Caco-2 (cell line): ENCODE measurements around the gene NPSR1. TPM values are rescaled to one million over a fixed set of nuclear protein-coding genes. Genes with fewer than 3 reads are reported as not detected.

Experiments
- BruUV-seq: library from RNA; stranded (reverse); fragments of 400-500 nt; replicated peaks from 2 replicates; lab custom pipeline; 2021; lab: Mats Ljungman, UMichigan
- CTCF ChIA-PET: fragments of 300-600 bp; sonication (Branson Sonifier 250); formaldehyde crosslinking; loops from one replicate; lab custom pipeline; 2022; ENCODE audit warnings: antibody characterized with exemption; lab: Charles Lee
- POLR2A ChIA-PET: fragments of 300-600 bp; sonication (Branson Sonifier 250); formaldehyde crosslinking; loops from one replicate; lab custom pipeline; 2022; ENCODE audit warnings: antibody characterized with exemption; lab: Charles Lee
- DNase-seq, 2 experiments: peaks; one replicate each; pipeline versions ENCODE4 v3.0.0 to v3.0.0-alpha.2; 2020 to 2022
- H3K27me3 ChIP-seq: replicated peaks from 2 replicates; pipeline ENCODE4 v1.6.0; 2011; ENCODE audit warnings: low read length; ENCODE audit not compliant: control insufficient read depth, insufficient read depth
- H3K36me3 ChIP-seq: 2 replicates; pipeline ENCODE4 v1.5.1; 2011; ENCODE audit warnings: low read length; ENCODE audit not compliant: control insufficient read depth, insufficient read depth
- H3K4me1 ChIP-seq: fragments of 250-450 bp; sonication (Bioruptor Pico); 2 replicates; pipeline ENCODE4 v1.5.1; 2020; ENCODE audit warnings: mild to moderate bottlenecking
- H3K4me3 ChIP-seq: 2 replicates; pipeline ENCODE4 v1.5.1; 2011; ENCODE audit warnings: low read depth, mild to moderate bottlenecking, control low read depth, low read length
- H3K9me3 ChIP-seq: fragments of 250-450 bp; sonication (Bioruptor Pico); 2 replicates; pipeline ENCODE4 v1.5.1; 2020; ENCODE audit warnings: mild to moderate bottlenecking, moderate library complexity
- H3K27ac Mint-ChIP-seq: one replicate; pipeline ENCODE4 v1.8.0; 2022; ENCODE audit warnings: mixed read lengths; ENCODE audit not compliant: unreplicated experiment
- H3K27me3 Mint-ChIP-seq: one replicate; pipeline ENCODE4 v1.8.0; 2022; ENCODE audit warnings: mixed read lengths; ENCODE audit not compliant: insufficient read depth, unreplicated experiment
- H3K36me3 Mint-ChIP-seq: one replicate; pipeline ENCODE4 v1.8.0; 2022; ENCODE audit warnings: mild to moderate bottlenecking, mixed read lengths; ENCODE audit not compliant: insufficient read depth, unreplicated experiment
- H3K4me1 Mint-ChIP-seq: one replicate; pipeline ENCODE4 v1.8.0; 2022; ENCODE audit warnings: low read depth, mixed read lengths; ENCODE audit not compliant: unreplicated experiment
- H3K4me3 Mint-ChIP-seq: one replicate; pipeline ENCODE4 v1.8.0; 2022; ENCODE audit warnings: mild to moderate bottlenecking, moderate library complexity, mixed read lengths; ENCODE audit not compliant: unreplicated experiment
- H3K9me3 Mint-ChIP-seq: one replicate; pipeline ENCODE4 v1.8.0; 2022; ENCODE audit warnings: mixed read lengths; ENCODE audit not compliant: unreplicated experiment
- intact Hi-C: fragments of 100-400 bp; cut with micrococcal nuclease; formaldehyde crosslinking; loops from one replicate; pipeline ENCODE4 v1.10.0; 2022; ENCODE audit not compliant: unreplicated experiment
- total RNA-seq: library from RNA; stranded (reverse); gene quantifications from 2 replicates; pipeline ENCODE4 v1.2.3, GENCODE V29; 2022
- TF ChIP-seq, protein P1 (sequence below), 2 experiments: fragments of 200-600 bp in 1 of 2; IDR thresholded peaks; 1 replicate in 1 of 2; 2 replicates in 1 of 2; pipeline versions ENCODE4 v1.5.1 to v1.8.0; 2011 to 2022; ENCODE audit warnings: antibody characterized with exemption in 1 of 2, control low read depth in 1 of 2, inconsistent platforms in 1 of 2, low read depth in 1 of 2, low read length in 1 of 2, mild to moderate bottlenecking in 1 of 2, moderate library complexity in 1 of 2; ENCODE audit not compliant: insufficient read depth in 1 of 2, severe bottlenecking in 1 of 2, unreplicated experiment in 1 of 2

The NPSR1 gene
- total RNA-seq, 1 experiment from 2014 or later: not detected

- intact Hi-C loops: no loop called here
- Histone ChIP-seq H3K4me3 (no peak overlapping the region), H3K27me3 (no peaks in the 10 kb centered on the region), H3K36me3 (no peaks in the 10 kb centered on the region), H3K9me3 (no peaks in the 10 kb centered on the region), H3K4me1 (peaks cover 21% of the 10 kb centered on the region)
- H3K36me3 Mint-ChIP-seq: no peaks in the 10 kb centered on the region
- H3K4me3 Mint-ChIP-seq: peak overlapping the region; percentile 37
- no peaks in the 10 kb centered on the region for H3K27me3 Mint-ChIP-seq
- POLR2A ChIA-PET: no interaction called here
- no TSS peak for BruUV-seq
- H3K27ac Mint-ChIP-seq: peak overlapping the region; percentile 66
- H3K9me3 Mint-ChIP-seq: no peaks in the 10 kb centered on the region
- peak; percentile 13 to 43 for DNase-seq
- H3K4me1 Mint-ChIP-seq: peaks cover 11% of the 10 kb centered on the region
- TF ChIP-seq, protein P1, sequence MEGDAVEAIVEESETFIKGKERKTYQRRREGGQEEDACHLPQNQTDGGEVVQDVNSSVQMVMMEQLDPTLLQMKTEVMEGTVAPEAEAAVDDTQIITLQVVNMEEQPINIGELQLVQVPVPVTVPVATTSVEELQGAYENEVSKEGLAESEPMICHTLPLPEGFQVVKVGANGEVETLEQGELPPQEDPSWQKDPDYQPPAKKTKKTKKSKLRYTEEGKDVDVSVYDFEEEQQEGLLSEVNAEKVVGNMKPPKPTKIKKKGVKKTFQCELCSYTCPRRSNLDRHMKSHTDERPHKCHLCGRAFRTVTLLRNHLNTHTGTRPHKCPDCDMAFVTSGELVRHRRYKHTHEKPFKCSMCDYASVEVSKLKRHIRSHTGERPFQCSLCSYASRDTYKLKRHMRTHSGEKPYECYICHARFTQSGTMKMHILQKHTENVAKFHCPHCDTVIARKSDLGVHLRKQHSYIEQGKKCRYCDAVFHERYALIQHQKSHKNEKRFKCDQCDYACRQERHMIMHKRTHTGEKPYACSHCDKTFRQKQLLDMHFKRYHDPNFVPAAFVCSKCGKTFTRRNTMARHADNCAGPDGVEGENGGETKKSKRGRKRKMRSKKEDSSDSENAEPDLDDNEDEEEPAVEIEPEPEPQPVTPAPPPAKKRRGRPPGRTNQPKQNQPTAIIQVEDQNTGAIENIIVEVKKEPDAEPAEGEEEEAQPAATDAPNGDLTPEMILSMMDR (IDR thresholded peaks at IDR 0.05; ENCODE audit: insufficient read depth in 1 of 2, low read depth in 1 of 2, low read length in 1 of 2, severe bottlenecking in 1 of 2, unreplicated experiment in 1 of 2): no peak
- CTCF ChIA-PET: no interaction called here
These were observed 5.2 kb upstream of the NPSR1 start for GRCh38 chr7:34652809-34653208.

DNA sequence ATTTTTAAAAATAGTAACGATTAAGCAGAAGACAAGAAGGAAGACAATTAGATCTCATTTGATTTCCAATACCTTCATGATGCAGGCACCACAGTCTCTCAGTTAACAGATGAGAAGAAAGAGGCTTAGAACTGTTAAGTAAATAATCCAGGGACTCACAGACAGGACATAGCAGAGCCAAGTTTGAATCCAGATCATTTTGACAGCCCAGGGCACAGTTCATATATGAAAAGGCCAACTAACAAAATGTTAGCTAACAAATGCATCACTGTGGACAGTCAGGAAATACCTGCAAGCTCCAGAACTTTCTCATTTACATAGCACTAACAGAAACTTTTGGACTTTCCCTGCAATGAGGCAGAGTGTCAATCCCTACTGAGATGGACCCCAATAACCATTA, 4.2 kb upstream of the NPSR1 start:
- CTCF ChIA-PET: no interaction called here
- H3K27me3 Mint-ChIP-seq: no peaks in the 10 kb centered on the region
- intact Hi-C loops: no loop called here

DNA sequence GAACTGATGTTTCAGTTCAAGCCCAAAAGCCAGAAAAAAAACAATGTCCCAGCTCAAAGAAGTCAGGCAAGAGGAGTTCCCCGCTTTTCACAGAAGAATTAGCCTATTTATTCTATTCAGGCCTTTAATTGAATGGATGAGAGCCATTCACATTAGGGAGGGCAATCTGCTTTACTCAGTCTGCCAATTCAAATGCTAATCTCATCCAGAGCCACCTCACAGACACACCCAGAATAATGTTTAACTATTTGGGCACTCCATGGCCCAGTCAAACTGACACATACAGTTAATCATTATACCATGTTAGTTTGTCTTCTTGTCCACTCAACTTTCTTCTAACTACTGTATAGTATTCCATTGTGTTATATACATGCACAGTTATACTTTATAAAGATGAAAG, 2.6 kb upstream of the NPSR1 start:
- no peaks in the 10 kb centered on the region for H3K27me3 ChIP-seq
- BruUV-seq: no TSS peak
- H3K4me3 Mint-ChIP-seq: no peak overlapping the region
- CTCF ChIA-PET: no interaction called here
- POLR2A ChIA-PET: no interaction called here
- H3K9me3 ChIP-seq: no peaks in the 10 kb centered on the region
- no peaks in the 10 kb centered on the region for H3K27me3 Mint-ChIP-seq
- H3K4me3 ChIP-seq: no peak overlapping the region
- H3K27ac Mint-ChIP-seq: no peak overlapping the region
- no peaks in the 10 kb centered on the region for H3K36me3 Mint-ChIP-seq
- H3K9me3 Mint-ChIP-seq: no peaks in the 10 kb centered on the region
- DNase-seq: no peak
- intact Hi-C loops: no loop called here
- peaks cover 11% of the 10 kb centered on the region for H3K4me1 Mint-ChIP-seq
- TF ChIP-seq, protein P1 (IDR thresholded peaks at IDR 0.05; ENCODE audit: insufficient read depth in 1 of 2, low read depth in 1 of 2, low read length in 1 of 2, severe bottlenecking in 1 of 2, unreplicated experiment in 1 of 2): no peak
- no peaks in the 10 kb centered on the region for H3K36me3 ChIP-seq
- H3K4me1 ChIP-seq: peaks cover 21% of the 10 kb centered on the region

More for the DNA sequence above, 4.2 kb upstream of the NPSR1 start:
- POLR2A ChIA-PET: no interaction called here
- H3K27me3 ChIP-seq: no peaks in the 10 kb centered on the region
- Mint-ChIP-seq H3K4me1 (peaks cover 11% of the 10 kb centered on the region), H3K4me3 (no peak overlapping the region), H3K9me3 (no peaks in the 10 kb centered on the region), H3K27ac (no peak overlapping the region), H3K36me3 (no peaks in the 10 kb centered on the region)
- no peak overlapping the region for H3K4me3 ChIP-seq
- BruUV-seq: no TSS peak
- no peaks in the 10 kb centered on the region for H3K36me3 ChIP-seq
- peaks cover 21% of the 10 kb centered on the region for H3K4me1 ChIP-seq
- H3K9me3 ChIP-seq: no peaks in the 10 kb centered on the region
- no peak for DNase-seq
- TF ChIP-seq, protein P1 (IDR thresholded peaks at IDR 0.05; ENCODE audit: insufficient read depth in 1 of 2, low read depth in 1 of 2, low read length in 1 of 2, severe bottlenecking in 1 of 2, unreplicated experiment in 1 of 2): no peak
